Hepatocyte (in vitro differentiated cells): Measurements from ENCODE around the gene NELL2. TPM values are rescaled to one million over a fixed set of nuclear protein-coding genes. Genes with fewer than 3 reads are reported as not detected.

Experiments used
- DNase-seq: peaks from one replicate; pipeline ENCODE4 v3.0.0-alpha.2; 2016; ENCODE audit warnings: low spot score
- H2AFZ ChIP-seq: fragments of 200-600 bp; sonication (generic); 2 replicates; pipeline ENCODE4 v1.6.0; 2016; ENCODE audit warnings: antibody characterized with exemption, mild to moderate bottlenecking
- H3K27ac ChIP-seq: fragments of 200-600 bp; sonication (generic); 2 replicates; pipeline ENCODE4 v1.5.1; 2016; ENCODE audit warnings: mild to moderate bottlenecking
- H3K27me3 ChIP-seq: fragments of 200-600 bp; sonication (generic); 2 replicates; pipeline ENCODE4 v1.6.1; 2016
- H3K36me3 ChIP-seq: fragments of 200-600 bp; sonication (generic); replicated peaks from 2 replicates; pipeline ENCODE4 v1.5.1; 2016; ENCODE audit warnings: low read depth; ENCODE audit not compliant: insufficient read depth
- H3K4me1 ChIP-seq: fragments of 200-600 bp; sonication (generic); 2 replicates; pipeline ENCODE4 v1.5.1; 2016; ENCODE audit warnings: mild to moderate bottlenecking, moderate library complexity; ENCODE audit not compliant: insufficient read depth
- H3K4me2 ChIP-seq: fragments of 200-600 bp; sonication (generic); 2 replicates; pipeline ENCODE4 v1.6.0; 2016
- H3K4me3 ChIP-seq: fragments of 200-600 bp; sonication (generic); 2 replicates; pipeline ENCODE4 v1.5.1; 2016; ENCODE audit warnings: mild to moderate bottlenecking
- H3K79me2 ChIP-seq: fragments of 200-600 bp; sonication (generic); 2 replicates; pipeline ENCODE4 v1.6.0; 2017; ENCODE audit warnings: mild to moderate bottlenecking
- H3K9me2 ChIP-seq: fragments of 200-600 bp; sonication (generic); replicated peaks from 2 replicates; pipeline ENCODE4 v1.6.0; 2017; ENCODE audit warnings: mild to moderate bottlenecking; ENCODE audit not compliant: insufficient read depth
- H3K9me3 ChIP-seq: fragments of 200-600 bp; sonication (generic); 2 replicates; pipeline ENCODE4 v1.5.1; 2016; ENCODE audit warnings: low read depth, mild to moderate bottlenecking
- H4K20me1 ChIP-seq: fragments of 200-600 bp; sonication (generic); 2 replicates; pipeline ENCODE4 v1.6.0; 2016; ENCODE audit warnings: mild to moderate bottlenecking; ENCODE audit not compliant: insufficient read depth, poor library complexity, severe bottlenecking
- EZH2 ChIP-seq: fragments of 200-600 bp; sonication (generic); IDR thresholded peaks from 2 replicates; pipeline ENCODE4 v1.6.1; 2016; ENCODE audit warnings: antibody characterized with exemption, mild to moderate bottlenecking, borderline replicate concordance
- EZH2phosphoT487 ChIP-seq: fragments of 200-600 bp; sonication (generic); IDR thresholded peaks from one replicate; pipeline ENCODE4 v1.6.1; 2018; ENCODE audit warnings: antibody characterized with exemption, mild to moderate bottlenecking, low read depth, moderate library complexity; ENCODE audit not compliant: unreplicated experiment, severe bottlenecking
- WGBS: methylation state at CpG from one replicate; pipeline ENCODE4 v1.1.6; 2016; ENCODE audit warnings: low lambda C conversion rate; ENCODE audit errors: missing lambda C conversion rate; 5-methylcytosine and 5-hydroxymethylcytosine counted together
- polyA plus RNA-seq: library from polyadenylated mRNA; unstranded; fragments of >200 nt; fragmentation: Nextera tagmentation; extraction: Ambion mirVana; gene quantifications from 2 replicates; pipeline ENCODE4 v1.2.1, GENCODE V29; 2016
- total RNA-seq: library from RNA; depleted of rRNA; stranded (reverse); fragments of >200 nt; gene quantifications from 2 replicates; pipeline ENCODE4 v1.2.3, GENCODE V29; 2014
- TF ChIP-seq, protein P1 (sequence below): fragments of 200-600 bp; sonication (generic); IDR thresholded peaks from 2 replicates; pipeline ENCODE4 v1.5.1; 2016; ENCODE audit warnings: antibody characterized with exemption, mild to moderate bottlenecking; ENCODE audit not compliant: poor library complexity

Gene NELL2
- total and polyA plus RNA-seq, 2 experiments from 2014 or later, result 7.4 to 31.3 TPM

DNA sequence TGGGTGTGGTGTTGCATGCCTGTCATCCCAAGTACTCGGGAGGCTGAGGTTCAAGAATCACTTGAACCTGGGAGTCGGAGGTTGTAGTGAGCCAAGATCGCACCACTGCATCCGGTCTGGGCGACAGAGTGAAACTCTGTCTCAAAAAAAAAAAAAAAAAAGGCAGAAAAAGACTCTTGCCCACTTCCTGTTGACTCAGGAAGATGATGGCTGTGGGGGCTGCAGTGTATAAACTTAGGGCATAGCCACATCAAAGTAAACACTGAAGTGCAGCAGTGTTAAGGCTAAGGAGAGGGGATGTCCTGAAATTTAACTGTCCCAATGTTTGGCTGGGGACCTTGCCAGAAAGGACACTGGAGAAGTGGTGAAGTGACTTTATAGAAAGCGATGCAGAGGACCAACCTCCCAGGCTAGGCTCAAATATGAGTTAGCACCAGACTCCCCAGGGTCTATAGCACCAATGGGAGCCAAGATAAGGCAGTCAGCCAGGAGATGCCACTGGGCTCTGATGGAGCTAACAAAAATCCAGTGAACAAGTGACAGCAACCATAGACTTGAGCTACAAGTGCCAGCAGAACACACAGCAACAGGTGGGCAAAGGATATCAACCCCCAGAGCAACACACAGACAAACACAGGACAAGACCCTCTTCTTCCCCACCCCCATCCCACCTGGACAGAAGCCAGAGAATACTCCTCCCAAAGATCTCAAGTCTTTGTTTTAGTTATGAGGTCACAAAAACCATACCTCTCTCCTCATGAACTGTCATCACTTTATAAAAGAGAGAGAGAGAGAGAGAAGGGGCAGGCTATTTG lies 28.0 kb downstream of the NELL2 start:
- no peaks in the 10 kb centered on the region for H3K4me1 ChIP-seq
- no peaks in the 10 kb centered on the region for H3K79me2 ChIP-seq
- H3K27ac ChIP-seq, result no peak overlapping the region
- 76% methylated on average over 6 of the region's 6 CpGs for WGBS
- DNase-seq, result no peak
- no peaks in the 10 kb centered on the region for H3K27me3 ChIP-seq
- no peaks in the 10 kb centered on the region for H3K36me3 ChIP-seq
- no peaks in the 10 kb centered on the region for H3K9me2 ChIP-seq
- H3K4me3 ChIP-seq, result no peak overlapping the region
- no peaks in the 10 kb centered on the region for H3K9me3 ChIP-seq
- H4K20me1 ChIP-seq, result no peaks in the 10 kb centered on the region
- H2AFZ ChIP-seq, result no peak overlapping the region
- TF ChIP-seq, protein P1, sequence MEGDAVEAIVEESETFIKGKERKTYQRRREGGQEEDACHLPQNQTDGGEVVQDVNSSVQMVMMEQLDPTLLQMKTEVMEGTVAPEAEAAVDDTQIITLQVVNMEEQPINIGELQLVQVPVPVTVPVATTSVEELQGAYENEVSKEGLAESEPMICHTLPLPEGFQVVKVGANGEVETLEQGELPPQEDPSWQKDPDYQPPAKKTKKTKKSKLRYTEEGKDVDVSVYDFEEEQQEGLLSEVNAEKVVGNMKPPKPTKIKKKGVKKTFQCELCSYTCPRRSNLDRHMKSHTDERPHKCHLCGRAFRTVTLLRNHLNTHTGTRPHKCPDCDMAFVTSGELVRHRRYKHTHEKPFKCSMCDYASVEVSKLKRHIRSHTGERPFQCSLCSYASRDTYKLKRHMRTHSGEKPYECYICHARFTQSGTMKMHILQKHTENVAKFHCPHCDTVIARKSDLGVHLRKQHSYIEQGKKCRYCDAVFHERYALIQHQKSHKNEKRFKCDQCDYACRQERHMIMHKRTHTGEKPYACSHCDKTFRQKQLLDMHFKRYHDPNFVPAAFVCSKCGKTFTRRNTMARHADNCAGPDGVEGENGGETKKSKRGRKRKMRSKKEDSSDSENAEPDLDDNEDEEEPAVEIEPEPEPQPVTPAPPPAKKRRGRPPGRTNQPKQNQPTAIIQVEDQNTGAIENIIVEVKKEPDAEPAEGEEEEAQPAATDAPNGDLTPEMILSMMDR, result no peak
- TF ChIP-seq EZH2phosphoT487, result no peak
- no peak for TF ChIP-seq EZH2
- H3K4me2 ChIP-seq, result no peak overlapping the region

DNA sequence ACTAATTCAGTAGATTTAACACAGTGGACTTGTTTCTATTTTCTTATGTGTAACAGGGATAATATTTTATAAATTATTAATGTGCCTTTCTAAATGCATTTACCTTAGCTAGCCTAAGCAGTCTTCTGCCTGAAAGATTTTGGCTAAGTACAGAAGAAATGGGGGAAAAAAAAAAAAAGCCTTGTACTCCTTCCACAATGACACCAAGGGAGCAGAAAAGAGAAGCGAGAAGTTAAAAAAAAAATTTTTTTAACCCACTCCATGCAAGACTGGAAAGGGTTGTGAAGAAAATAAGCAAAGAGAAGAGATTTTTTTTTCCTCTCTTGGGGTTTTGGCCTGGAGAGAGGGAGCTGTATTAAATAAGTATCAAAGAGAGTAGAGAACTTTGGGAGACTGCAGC lies 28.7 kb downstream of the NELL2 start:
- H3K4me2 ChIP-seq, result no peak overlapping the region
- H3K27me3 ChIP-seq, result no peaks in the 10 kb centered on the region
- H2AFZ ChIP-seq, result no peak overlapping the region
- no peak overlapping the region for H3K27ac ChIP-seq
- no peak for DNase-seq
- H3K4me3 ChIP-seq, result no peak overlapping the region
- no peaks in the 10 kb centered on the region for H3K36me3 ChIP-seq
- H3K9me3 ChIP-seq, result no peaks in the 10 kb centered on the region
- H3K9me2 ChIP-seq, result no peaks in the 10 kb centered on the region
- TF ChIP-seq, protein P1, result no peak
- TF ChIP-seq EZH2, result no peak
- no peak for TF ChIP-seq EZH2phosphoT487
- no peaks in the 10 kb centered on the region for H3K79me2 ChIP-seq
- H3K4me1 ChIP-seq, result no peaks in the 10 kb centered on the region
- no peaks in the 10 kb centered on the region for H4K20me1 ChIP-seq
- WGBS, result 100% methylated on average over 1 of the region's 1 CpG

DNA sequence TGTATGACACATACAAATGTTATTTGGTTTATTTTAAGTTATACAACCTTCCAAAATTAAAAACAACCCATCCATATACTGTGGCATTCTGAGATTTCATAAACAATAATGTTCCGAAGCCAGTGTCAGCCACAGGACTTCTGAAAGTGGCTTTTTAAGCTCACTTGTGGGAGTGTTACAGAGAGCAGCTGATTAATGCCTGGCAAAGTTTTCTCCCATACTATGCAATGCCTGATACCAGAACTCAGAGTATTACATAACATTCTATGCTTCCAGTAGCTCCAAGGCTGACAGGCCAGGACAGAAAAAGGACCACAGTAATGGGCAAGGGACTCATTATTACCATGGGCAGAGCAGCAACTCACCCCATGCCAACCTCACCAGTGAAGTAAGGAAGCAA lies 29.3 kb downstream of the NELL2 start:
- H3K36me3 ChIP-seq, result no peaks in the 10 kb centered on the region
- H3K9me3 ChIP-seq, result no peaks in the 10 kb centered on the region
- no peaks in the 10 kb centered on the region for H3K27me3 ChIP-seq
- no peak overlapping the region for H3K4me3 ChIP-seq
- H4K20me1 ChIP-seq, result no peaks in the 10 kb centered on the region
- no peaks in the 10 kb centered on the region for H3K79me2 ChIP-seq
- no peak for DNase-seq
- no peak overlapping the region for H3K4me2 ChIP-seq
- H3K4me1 ChIP-seq, result no peaks in the 10 kb centered on the region
- TF ChIP-seq EZH2 (no peak), EZH2phosphoT487 (no peak)
- TF ChIP-seq, protein P1, result no peak
- 90% methylated on average over 1 of the region's 1 CpG for WGBS
- H2AFZ ChIP-seq, result no peak overlapping the region
- no peaks in the 10 kb centered on the region for H3K9me2 ChIP-seq
- no peak overlapping the region for H3K27ac ChIP-seq
